ENCODE measurements around the gene JPH2.

DNA sequence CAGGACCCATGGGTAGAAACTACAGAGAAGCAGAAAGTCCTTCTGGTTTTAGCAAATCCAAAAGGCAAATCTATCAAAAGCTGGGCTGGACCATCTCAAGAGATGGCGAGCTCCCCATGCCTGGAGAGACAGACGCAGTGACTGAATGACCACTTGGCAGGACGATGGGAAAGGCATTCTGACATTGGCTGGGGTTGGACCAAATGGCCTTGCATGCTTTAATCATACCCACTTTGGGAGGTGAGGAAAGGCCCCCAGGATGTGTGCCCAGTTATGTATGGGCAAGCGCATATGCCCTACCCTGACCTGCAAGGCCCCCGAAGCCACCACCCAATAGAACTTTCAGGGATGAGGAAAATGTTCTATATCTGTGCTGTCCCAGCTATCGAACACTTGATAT, 45.1 kb downstream of the JPH2 start:
- TF ChIP-seq, protein P1, sequence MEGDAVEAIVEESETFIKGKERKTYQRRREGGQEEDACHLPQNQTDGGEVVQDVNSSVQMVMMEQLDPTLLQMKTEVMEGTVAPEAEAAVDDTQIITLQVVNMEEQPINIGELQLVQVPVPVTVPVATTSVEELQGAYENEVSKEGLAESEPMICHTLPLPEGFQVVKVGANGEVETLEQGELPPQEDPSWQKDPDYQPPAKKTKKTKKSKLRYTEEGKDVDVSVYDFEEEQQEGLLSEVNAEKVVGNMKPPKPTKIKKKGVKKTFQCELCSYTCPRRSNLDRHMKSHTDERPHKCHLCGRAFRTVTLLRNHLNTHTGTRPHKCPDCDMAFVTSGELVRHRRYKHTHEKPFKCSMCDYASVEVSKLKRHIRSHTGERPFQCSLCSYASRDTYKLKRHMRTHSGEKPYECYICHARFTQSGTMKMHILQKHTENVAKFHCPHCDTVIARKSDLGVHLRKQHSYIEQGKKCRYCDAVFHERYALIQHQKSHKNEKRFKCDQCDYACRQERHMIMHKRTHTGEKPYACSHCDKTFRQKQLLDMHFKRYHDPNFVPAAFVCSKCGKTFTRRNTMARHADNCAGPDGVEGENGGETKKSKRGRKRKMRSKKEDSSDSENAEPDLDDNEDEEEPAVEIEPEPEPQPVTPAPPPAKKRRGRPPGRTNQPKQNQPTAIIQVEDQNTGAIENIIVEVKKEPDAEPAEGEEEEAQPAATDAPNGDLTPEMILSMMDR (IDR thresholded peaks at IDR 0.05; ENCODE audit: insufficient read depth, low read depth, low read length), result no peak
- TF ChIP-seq EZH2 (IDR thresholded peaks at IDR 0.05; ENCODE audit: insufficient read depth, low read length), result no peak
